ENCODE data around the gene TSPAN4.

The TSPAN4 gene

GRCh38 chr11:911890-912219 is 69.2 kb downstream of the TSPAN4 start:
- no peaks in the 10 kb centered on the region for H3K9me3 Mint-ChIP-seq (ENCODE audit: low read depth)
- H3K4me1 Mint-ChIP-seq (ENCODE audit: low read depth), result peaks cover 18% of the 10 kb centered on the region
- no peaks in the 10 kb centered on the region for H3K27me3 Mint-ChIP-seq
- peak overlapping the region; percentile 93 for H3K4me3 Mint-ChIP-seq
- H3K36me3 Mint-ChIP-seq, result no peaks in the 10 kb centered on the region
- H3K27ac Mint-ChIP-seq, result peak overlapping the region; percentile 94

- Mint-ChIP-seq H3K9me3 (ENCODE audit: low read depth) (no peaks in the 10 kb centered on the region), H3K4me1 (ENCODE audit: low read depth) (peaks cover 18% of the 10 kb centered on the region)
These were observed 69.6 kb downstream of the TSPAN4 start for GRCh38 chr11:912266-912665.

GRCh38 chr11:913043-913442 is 70.4 kb downstream of the TSPAN4 start:
- no peak overlapping the region for H3K27ac Mint-ChIP-seq
- no peaks in the 10 kb centered on the region for H3K27me3 Mint-ChIP-seq
- peaks cover 15% of the 10 kb centered on the region for H3K4me1 Mint-ChIP-seq (ENCODE audit: low read depth)
- no peaks in the 10 kb centered on the region for H3K36me3 Mint-ChIP-seq
- H3K4me3 Mint-ChIP-seq, result no peak overlapping the region
- H3K9me3 Mint-ChIP-seq (ENCODE audit: low read depth), result no peaks in the 10 kb centered on the region

More at GRCh38 chr11:912266-912665, 69.6 kb downstream of the TSPAN4 start:
- Mint-ChIP-seq H3K4me3 (peak overlapping the region; percentile 93), H3K27me3 (no peaks in the 10 kb centered on the region), H3K36me3 (no peaks in the 10 kb centered on the region), H3K27ac (no peak overlapping the region)

DNA sequence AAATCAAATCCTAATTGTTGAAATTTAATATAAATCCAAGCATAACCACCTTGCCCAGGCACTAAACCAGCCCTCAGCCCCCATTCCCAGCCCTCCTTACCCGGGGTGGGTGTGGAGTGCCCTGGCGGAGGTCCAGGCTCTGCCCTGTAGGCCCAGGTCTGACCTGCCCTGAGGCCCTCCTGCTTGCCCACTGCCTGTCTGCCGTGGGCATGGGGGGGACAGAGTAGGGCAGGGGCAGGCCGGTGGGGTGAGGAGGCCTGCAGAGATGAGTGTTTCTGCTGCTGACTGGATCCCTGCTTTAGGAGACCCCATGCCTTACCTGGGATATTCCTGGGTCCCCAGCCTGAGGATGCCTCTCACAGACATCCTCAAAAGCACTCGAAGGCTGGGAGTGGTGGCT is 71.6 kb downstream of the TSPAN4 start:
- H3K9me3 Mint-ChIP-seq (ENCODE audit: low read depth), result no peaks in the 10 kb centered on the region
- H3K36me3 Mint-ChIP-seq, result no peaks in the 10 kb centered on the region
- H3K4me1 Mint-ChIP-seq (ENCODE audit: low read depth), result peaks cover 12% of the 10 kb centered on the region
- no peaks in the 10 kb centered on the region for H3K27me3 Mint-ChIP-seq
- H3K27ac Mint-ChIP-seq, result no peak overlapping the region
- no peak overlapping the region for H3K4me3 Mint-ChIP-seq

- H3K9me3 Mint-ChIP-seq (ENCODE audit: low read depth), result no peaks in the 10 kb centered on the region
- H3K27ac Mint-ChIP-seq, result no peak overlapping the region
- H3K4me1 Mint-ChIP-seq (ENCODE audit: low read depth), result peaks cover 8% of the 10 kb centered on the region
- H3K4me3 Mint-ChIP-seq, result no peak overlapping the region
- no peaks in the 10 kb centered on the region for H3K36me3 Mint-ChIP-seq
- no peaks in the 10 kb centered on the region for H3K27me3 Mint-ChIP-seq
These were observed 72.3 kb downstream of the TSPAN4 start for GRCh38 chr11:914747-915501.
